ENCODE measurements around the gene MTCL3.

The MTCL3 gene

GRCh38 chr6:127481111-127481510 is 38.0 kb downstream of the MTCL3 start (continued):
- TF ChIP-seq ZNF274 (IDR thresholded peaks at IDR 0.05; ENCODE audit: low read depth, low read length) (no peak), ELF1 (IDR thresholded peaks at IDR 0.05; ENCODE audit: borderline replicate concordance, low read depth) (no peak), MAX (IDR thresholded peaks at IDR 0.05) (no peak), ZFX (IDR thresholded peaks at IDR 0.05) (no peak), EZH2phosphoT487 (IDR thresholded peaks at IDR 0.05; ENCODE audit: borderline replicate concordance) (no peak), ZBTB33 (IDR thresholded peaks at IDR 0.05; ENCODE audit: extremely low read depth, insufficient replicate concordance, low read length) (no peak), CBX3 (IDR thresholded peaks at IDR 0.05; ENCODE audit: low read depth) (no peak)

- H3K4me3 ChIP-seq (replicated peaks in 1 of 2; ENCODE audit: low read depth in 1 of 2, low read length in 2 of 2): no peak overlapping the region
- BruUV-seq (replicated peaks): no TSS peak
- H2AFZ ChIP-seq (ENCODE audit: low read depth, low read length, poor library complexity, severe bottlenecking): no peak overlapping the region
- no peak for TF ChIP-seq CEBPB (IDR thresholded peaks at IDR 0.05; ENCODE audit: low read depth)
- TF ChIP-seq EGR1 (IDR thresholded peaks at IDR 0.05; ENCODE audit: low read depth): no peak
- TF ChIP-seq POLR2AphosphoS5 (IDR thresholded peaks at IDR 0.05; ENCODE audit: low read depth, low read length): no peak
- no peak for TF ChIP-seq EZH2 (IDR thresholded peaks at IDR 0.05)
- no peak for TF ChIP-seq CTCF (IDR thresholded peaks at IDR 0.05 in 2 of 3, conservative IDR thresholded peaks at IDR 0.05 in 1 of 3; ENCODE audit: borderline replicate concordance in 1 of 3, insufficient read depth in 1 of 3, low read depth in 2 of 3, low read length in 2 of 3)
- TF ChIP-seq TCF7L2 (IDR thresholded peaks at IDR 0.05; ENCODE audit: borderline replicate concordance, extremely low read depth, insufficient read depth, insufficient read length): no peak
- no peak for TF ChIP-seq CBX3 (IDR thresholded peaks at IDR 0.05; ENCODE audit: low read depth)
- no peak for TF ChIP-seq ATF3 (IDR thresholded peaks at IDR 0.05)
- TF ChIP-seq ELF1 (IDR thresholded peaks at IDR 0.05; ENCODE audit: borderline replicate concordance, low read depth): no peak
- no peak for TF ChIP-seq EZH2phosphoT487 (IDR thresholded peaks at IDR 0.05; ENCODE audit: borderline replicate concordance)
- TF ChIP-seq SP1 (IDR thresholded peaks at IDR 0.05; ENCODE audit: low read depth): no peak
- no peak for TF ChIP-seq SIN3A (IDR thresholded peaks at IDR 0.05; ENCODE audit: low read depth)
- no peak for TF ChIP-seq ZNF274 (IDR thresholded peaks at IDR 0.05; ENCODE audit: low read depth, low read length)
- no peak for TF ChIP-seq POLR2A (IDR thresholded peaks at IDR 0.05; ENCODE audit: borderline replicate concordance, extremely low read depth, insufficient read depth, insufficient read length)
- no peak for TF ChIP-seq SRF (IDR thresholded peaks at IDR 0.05; ENCODE audit: low read depth)
- TF ChIP-seq ZBTB33 (IDR thresholded peaks at IDR 0.05; ENCODE audit: extremely low read depth, insufficient replicate concordance, low read length): no peak
- no peak for TF ChIP-seq YY1 (IDR thresholded peaks at IDR 0.05; ENCODE audit: extremely low read depth, insufficient replicate concordance, low read depth, low read length)
- no peak for TF ChIP-seq MAX (IDR thresholded peaks at IDR 0.05)
- no peak for DNase-seq (ENCODE audit: low read depth, low spot score)
- intact Hi-C loops (cut with micrococcal nuclease): no loop called here
- no peaks in the 10 kb centered on the region for H3K79me2 ChIP-seq (ENCODE audit: insufficient read depth, low read length)
- H3K9me3 ChIP-seq (ENCODE audit: control insufficient read depth in 1 of 2, insufficient read depth in 1 of 2, low read depth in 1 of 2, low read length in 2 of 2): no peaks in the 10 kb centered on the region
- no peak overlapping the region for H3K9ac ChIP-seq (ENCODE audit: low read length)
- CTCF ChIA-PET: no interaction called here
- RAD21 ChIA-PET (ENCODE audit: low non-redundant PET in 1 of 2, low total read pairs in 2 of 2, uncharacterized antibody in 2 of 2, unreplicated experiment in 2 of 2): no interaction called here
- no peak for ATAC-seq
- H3K27me3 ChIP-seq (ENCODE audit: insufficient read depth, low read length): no peaks in the 10 kb centered on the region
- H3K9me2 ChIP-seq (ENCODE audit: insufficient read depth): no peaks in the 10 kb centered on the region
- POLR2A ChIA-PET: no interaction called here
- H3K4me1 ChIP-seq (ENCODE audit: control insufficient read depth in 1 of 2, insufficient read depth in 2 of 2, low read length in 2 of 2): peaks cover 0 to 7% of the 10 kb centered on the region in 2 experiments; a peak in 1 of 4 replicates
- no peak overlapping the region for H3K27ac ChIP-seq (ENCODE audit: low read depth, low read length)
- H4K20me1 ChIP-seq (ENCODE audit: insufficient read depth): no peaks in the 10 kb centered on the region
- no peaks in the 10 kb centered on the region for H3K36me3 ChIP-seq (ENCODE audit: control insufficient read depth in 1 of 2, insufficient read depth in 2 of 2, low read length in 2 of 2)
- no peak overlapping the region for H3K4me2 ChIP-seq (ENCODE audit: low read length)
Measured at GRCh38 chr6:127477658-127478057, 41.5 kb downstream of the MTCL3 start.
